WERI-Rb-1 (cell line): ENCODE measurements around the gene FAM200A.
A peak's percentile ranks its signal among the peaks of the same experiment; 100 is the strongest.
"Not testable (repeated sequence)": the region's sequence is repeated elsewhere in the genome, so short reads cannot be mapped to it uniquely, and the experiment has no call there.

Source experiments
- DNase-seq: peaks from one replicate; pipeline ENCODE4 v3.0.0-alpha.2; 2020
- H3K27ac ChIP-seq: fragments of 250-450 bp; sonication (Bioruptor Pico); 2 replicates; pipeline ENCODE4 v1.5.1; 2020; ENCODE audit warnings: mild to moderate bottlenecking, moderate library complexity
- H3K27me3 ChIP-seq: fragments of 250-450 bp; sonication (Bioruptor Pico); 2 replicates; pipeline ENCODE4 v1.5.1; 2021; ENCODE audit warnings: mild to moderate bottlenecking, low read depth, moderate library complexity; ENCODE audit not compliant: insufficient read depth, severe bottlenecking
- H3K36me3 ChIP-seq: fragments of 250-450 bp; sonication (Bioruptor Pico); 2 replicates; pipeline ENCODE4 v1.5.1; 2020; ENCODE audit warnings: mild to moderate bottlenecking, moderate library complexity
- H3K4me3 ChIP-seq: 2 replicates; pipeline ENCODE4 v1.5.1; 2011; ENCODE audit warnings: low read depth, mild to moderate bottlenecking, control low read depth, low read length
- H3K9me3 ChIP-seq: fragments of 250-450 bp; sonication (Bioruptor Pico); 2 replicates; pipeline ENCODE4 v1.5.1; 2021; ENCODE audit warnings: mild to moderate bottlenecking, moderate library complexity; ENCODE audit not compliant: severe bottlenecking
- CTCF ChIP-seq: IDR thresholded peaks from 2 replicates; pipeline ENCODE4 v1.5.1; 2011; ENCODE audit warnings: low read depth, mild to moderate bottlenecking, control low read depth, inconsistent platforms, low read length

The FAM200A gene

GRCh38 chr7:99588868-99589267 lies 37.0 kb upstream of the FAM200A start:
- no peak for TF ChIP-seq CTCF
- peaks cover 6% of the 10 kb centered on the region for H3K27me3 ChIP-seq
- no peak for DNase-seq
- no peak overlapping the region for H3K27ac ChIP-seq
- no peak overlapping the region for H3K4me3 ChIP-seq
- no peaks in the 10 kb centered on the region for H3K36me3 ChIP-seq
- no peaks in the 10 kb centered on the region for H3K9me3 ChIP-seq

- H3K36me3 ChIP-seq, H3K27me3 ChIP-seq, DNase-seq, H3K9me3 ChIP-seq: not testable (repeated sequence)
- Histone ChIP-seq H3K4me3 (peak overlapping the region; percentile 75), H3K27ac (peak overlapping the region; percentile 40)
These were observed 28.9 kb upstream of the FAM200A start for GRCh38 chr7:99580778-99581332.

- H3K4me3 ChIP-seq, result peak overlapping the region; percentile 75
- H3K36me3 ChIP-seq, result no peaks in the 10 kb centered on the region
- peak; percentile 70 for TF ChIP-seq CTCF
- DNase-seq, result peak; percentile 70
- no peaks in the 10 kb centered on the region for H3K9me3 ChIP-seq
- no peaks in the 10 kb centered on the region for H3K27me3 ChIP-seq
- H3K27ac ChIP-seq, result peak overlapping the region; percentile 40
These were observed 28.3 kb upstream of the FAM200A start for GRCh38 chr7:99579956-99580777.

GRCh38 chr7:99579281-99579955 lies 27.5 kb upstream of the FAM200A start:
- Histone ChIP-seq H3K9me3 (no peaks in the 10 kb centered on the region), H3K27ac (no peak overlapping the region; the same call in 1 of the 2 replicates), H3K27me3 (no peaks in the 10 kb centered on the region), H3K4me3 (peak overlapping the region; percentile 75), H3K36me3 (no peaks in the 10 kb centered on the region)
- no peak for TF ChIP-seq CTCF
- DNase-seq, result no peak

GRCh38 chr7:99576251-99576650 lies 24.3 kb upstream of the FAM200A start:
- no peak overlapping the region for H3K27ac ChIP-seq
- peaks cover 21% of the 10 kb centered on the region for H3K36me3 ChIP-seq

More at GRCh38 chr7:99576251-99576650, 24.3 kb upstream of the FAM200A start:
- H3K27me3 ChIP-seq, result no peaks in the 10 kb centered on the region
- no peak for TF ChIP-seq CTCF
- no peak overlapping the region for H3K4me3 ChIP-seq
- no peak for DNase-seq
- H3K9me3 ChIP-seq, result no peaks in the 10 kb centered on the region
